ENCODE measurements around the gene TUBGCP3. TPM values are rescaled to one million over a fixed set of nuclear protein-coding genes. Genes with fewer than 3 reads are reported as not detected.

Gene TUBGCP3
- total RNA-seq, 1 experiment from 2014 or later, result 51.1 TPM

DNA sequence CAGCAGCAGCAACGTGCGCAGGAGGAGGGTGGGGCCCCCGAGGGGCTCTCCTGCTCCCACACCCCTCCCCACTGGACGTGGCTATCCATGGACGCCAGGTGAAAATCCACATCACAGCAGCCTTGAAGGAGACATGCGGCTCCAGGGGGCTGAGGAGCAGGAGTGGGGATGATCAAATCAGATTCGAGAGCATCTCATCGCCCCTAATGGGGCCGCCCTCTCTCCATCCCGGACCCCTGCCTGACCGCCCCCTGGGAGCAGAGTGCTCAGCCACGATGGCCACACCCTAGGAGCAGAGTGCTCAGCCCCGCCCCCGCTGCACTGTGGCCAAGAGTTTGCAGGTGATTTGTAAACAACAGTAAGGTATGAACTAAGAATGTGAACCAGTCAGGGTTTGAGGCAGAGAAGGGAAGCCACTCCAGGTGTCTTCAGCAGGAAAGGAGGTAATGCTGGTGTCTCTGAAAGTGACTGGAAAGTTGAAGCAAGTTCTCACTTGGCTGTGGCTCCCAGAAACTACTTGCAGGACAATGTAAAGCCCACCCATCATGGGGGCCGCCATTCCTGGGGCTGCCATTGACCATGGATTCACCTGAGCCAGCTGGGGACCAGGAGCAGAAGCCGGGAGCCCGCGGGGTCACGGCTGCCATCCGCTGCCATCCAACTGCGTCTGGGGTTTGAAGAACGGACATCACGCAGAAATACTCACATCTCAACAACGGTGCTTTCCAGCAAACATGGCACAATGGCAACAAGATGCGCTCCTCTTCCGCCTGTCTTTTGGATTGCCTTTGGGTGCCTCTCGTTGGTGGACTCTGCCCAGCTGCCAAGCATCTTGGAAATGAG is 140.0 kb downstream of the TUBGCP3 start:
- H3K4me3 Mint-ChIP-seq (ENCODE audit: unreplicated experiment), result peak overlapping the region; percentile 10
- CTCF ChIA-PET, result no interaction called here
- H3K4me1 ChIP-seq, result peaks cover 19% of the 10 kb centered on the region
- peaks cover 18% of the 10 kb centered on the region for H3K4me1 Mint-ChIP-seq (ENCODE audit: low read depth, unreplicated experiment)
- peak overlapping the region; percentile 10 for H3K27ac Mint-ChIP-seq (ENCODE audit: unreplicated experiment)
- no peak for DNase-seq
- H3K36me3 Mint-ChIP-seq (ENCODE audit: insufficient read depth, unreplicated experiment), result no peaks in the 10 kb centered on the region
- no peaks in the 10 kb centered on the region for H3K9me3 ChIP-seq
- TF ChIP-seq, protein P1, sequence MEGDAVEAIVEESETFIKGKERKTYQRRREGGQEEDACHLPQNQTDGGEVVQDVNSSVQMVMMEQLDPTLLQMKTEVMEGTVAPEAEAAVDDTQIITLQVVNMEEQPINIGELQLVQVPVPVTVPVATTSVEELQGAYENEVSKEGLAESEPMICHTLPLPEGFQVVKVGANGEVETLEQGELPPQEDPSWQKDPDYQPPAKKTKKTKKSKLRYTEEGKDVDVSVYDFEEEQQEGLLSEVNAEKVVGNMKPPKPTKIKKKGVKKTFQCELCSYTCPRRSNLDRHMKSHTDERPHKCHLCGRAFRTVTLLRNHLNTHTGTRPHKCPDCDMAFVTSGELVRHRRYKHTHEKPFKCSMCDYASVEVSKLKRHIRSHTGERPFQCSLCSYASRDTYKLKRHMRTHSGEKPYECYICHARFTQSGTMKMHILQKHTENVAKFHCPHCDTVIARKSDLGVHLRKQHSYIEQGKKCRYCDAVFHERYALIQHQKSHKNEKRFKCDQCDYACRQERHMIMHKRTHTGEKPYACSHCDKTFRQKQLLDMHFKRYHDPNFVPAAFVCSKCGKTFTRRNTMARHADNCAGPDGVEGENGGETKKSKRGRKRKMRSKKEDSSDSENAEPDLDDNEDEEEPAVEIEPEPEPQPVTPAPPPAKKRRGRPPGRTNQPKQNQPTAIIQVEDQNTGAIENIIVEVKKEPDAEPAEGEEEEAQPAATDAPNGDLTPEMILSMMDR (IDR thresholded peaks at IDR 0.05; ENCODE audit: insufficient read depth in 1 of 2, low read depth in 1 of 2, low read length in 1 of 2, severe bottlenecking in 1 of 2, unreplicated experiment in 1 of 2), result no peak
- H3K27me3 ChIP-seq (replicated peaks; ENCODE audit: control insufficient read depth, insufficient read depth, low read length), result no peaks in the 10 kb centered on the region; the same call in 1 of the 2 replicates
- H3K27me3 Mint-ChIP-seq (ENCODE audit: insufficient read depth, unreplicated experiment), result peaks cover 11% of the 10 kb centered on the region
- no peaks in the 10 kb centered on the region for H3K9me3 Mint-ChIP-seq (ENCODE audit: unreplicated experiment)
- no TSS peak for BruUV-seq (replicated peaks)
- no peaks in the 10 kb centered on the region for H3K36me3 ChIP-seq (ENCODE audit: control insufficient read depth, insufficient read depth, low read length)
- POLR2A ChIA-PET, result no interaction called here
- intact Hi-C loops (cut with micrococcal nuclease; ENCODE audit: unreplicated experiment), result no loop called here
- H3K4me3 ChIP-seq (ENCODE audit: low read depth, low read length), result no peak overlapping the region

- Histone ChIP-seq H3K4me1 (peaks cover 19% of the 10 kb centered on the region), H3K27me3 (replicated peaks; ENCODE audit: control insufficient read depth, insufficient read depth, low read length) (no peaks in the 10 kb centered on the region; the same call in 1 of the 2 replicates), H3K9me3 (no peaks in the 10 kb centered on the region), H3K4me3 (ENCODE audit: low read depth, low read length) (no peak overlapping the region), H3K36me3 (ENCODE audit: control insufficient read depth, insufficient read depth, low read length) (no peaks in the 10 kb centered on the region)
- Mint-ChIP-seq H3K36me3 (ENCODE audit: insufficient read depth, unreplicated experiment) (no peaks in the 10 kb centered on the region), H3K4me1 (ENCODE audit: low read depth, unreplicated experiment) (peaks cover 18% of the 10 kb centered on the region), H3K9me3 (ENCODE audit: unreplicated experiment) (no peaks in the 10 kb centered on the region), H3K27ac (ENCODE audit: unreplicated experiment) (no peak overlapping the region), H3K4me3 (ENCODE audit: unreplicated experiment) (no peak overlapping the region), H3K27me3 (ENCODE audit: insufficient read depth, unreplicated experiment) (peaks cover 11% of the 10 kb centered on the region)
- ChIA-PET CTCF (no interaction called here), POLR2A (no interaction called here)
- intact Hi-C loops (cut with micrococcal nuclease; ENCODE audit: unreplicated experiment), result no loop called here
- no TSS peak for BruUV-seq (replicated peaks)
- TF ChIP-seq, protein P1 (IDR thresholded peaks at IDR 0.05; ENCODE audit: insufficient read depth in 1 of 2, low read depth in 1 of 2, low read length in 1 of 2, severe bottlenecking in 1 of 2, unreplicated experiment in 1 of 2), result no peak
- DNase-seq, result no peak
Measured at GRCh38 chr13:112447306-112447705, 140.6 kb downstream of the TUBGCP3 start.

- TF ChIP-seq, protein P1 (IDR thresholded peaks at IDR 0.05; ENCODE audit: insufficient read depth in 1 of 2, low read depth in 1 of 2, low read length in 1 of 2, severe bottlenecking in 1 of 2, unreplicated experiment in 1 of 2), result no peak
- H3K36me3 Mint-ChIP-seq (ENCODE audit: insufficient read depth, unreplicated experiment), result no peaks in the 10 kb centered on the region
- Histone ChIP-seq H3K4me3 (ENCODE audit: low read depth, low read length) (no peak overlapping the region), H3K36me3 (ENCODE audit: control insufficient read depth, insufficient read depth, low read length) (no peaks in the 10 kb centered on the region), H3K9me3 (no peaks in the 10 kb centered on the region), H3K27me3 (replicated peaks; ENCODE audit: control insufficient read depth, insufficient read depth, low read length) (no peaks in the 10 kb centered on the region; the same call in 1 of the 2 replicates), H3K4me1 (peaks cover 19% of the 10 kb centered on the region)
- peaks cover 11% of the 10 kb centered on the region for H3K27me3 Mint-ChIP-seq (ENCODE audit: insufficient read depth, unreplicated experiment)
- DNase-seq, result no peak
- H3K4me3 Mint-ChIP-seq (ENCODE audit: unreplicated experiment), result no peak overlapping the region
- intact Hi-C loops (cut with micrococcal nuclease; ENCODE audit: unreplicated experiment), result no loop called here
- no peaks in the 10 kb centered on the region for H3K9me3 Mint-ChIP-seq (ENCODE audit: unreplicated experiment)
- ChIA-PET POLR2A (no interaction called here), CTCF (no interaction called here)
- no TSS peak for BruUV-seq (replicated peaks)
- peaks cover 18% of the 10 kb centered on the region for H3K4me1 Mint-ChIP-seq (ENCODE audit: low read depth, unreplicated experiment)
- no peak overlapping the region for H3K27ac Mint-ChIP-seq (ENCODE audit: unreplicated experiment)
Measured at GRCh38 chr13:112446867-112447266, 141.1 kb downstream of the TUBGCP3 start.

All from Caco-2 (cell line).